Measurements from ENCODE around the gene IVD. TPM values are rescaled to one million over a fixed set of nuclear protein-coding genes. Genes with fewer than 3 reads are reported as not detected.

Gene IVD
- total and polyA plus RNA-seq, 12 donors = 61.0 to 252 (median 140) TPM

DNA sequence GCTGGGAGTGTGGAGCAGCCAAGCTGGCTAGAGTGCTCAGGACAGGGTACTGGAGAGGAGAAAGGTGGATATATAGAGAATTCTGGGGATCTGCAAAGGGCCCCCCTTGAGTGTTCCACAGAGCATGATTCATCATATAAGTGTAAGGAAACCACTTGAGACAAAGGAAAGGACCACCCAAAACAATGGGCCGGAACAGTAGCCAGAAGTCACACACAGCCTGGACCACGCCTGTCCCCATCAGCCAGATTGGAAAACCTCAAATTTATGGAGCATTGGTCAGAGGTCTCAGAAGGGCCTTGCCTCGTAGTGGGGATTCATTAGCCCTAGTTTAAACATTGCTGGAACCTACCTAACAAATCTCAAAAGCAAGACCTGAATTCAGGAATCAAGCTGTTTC lies 28.0 kb upstream of the IVD start:
- Histone ChIP-seq H3K27ac (no peak overlapping the region), H3K4me3 (no peak overlapping the region), H3K27me3 (no peaks in the 10 kb centered on the region), H3K4me1 (replicated peaks in 1 of 2) (peaks cover 4 to 15% of the 10 kb centered on the region in 2 donors), H3K9me3 (replicated peaks in 1 of 3) (no peaks in the 10 kb centered on the region), H3K36me3 (replicated peaks in 1 of 2) (no peaks in the 10 kb centered on the region)
- DNase-seq = no peak
- TF ChIP-seq, protein P1, sequence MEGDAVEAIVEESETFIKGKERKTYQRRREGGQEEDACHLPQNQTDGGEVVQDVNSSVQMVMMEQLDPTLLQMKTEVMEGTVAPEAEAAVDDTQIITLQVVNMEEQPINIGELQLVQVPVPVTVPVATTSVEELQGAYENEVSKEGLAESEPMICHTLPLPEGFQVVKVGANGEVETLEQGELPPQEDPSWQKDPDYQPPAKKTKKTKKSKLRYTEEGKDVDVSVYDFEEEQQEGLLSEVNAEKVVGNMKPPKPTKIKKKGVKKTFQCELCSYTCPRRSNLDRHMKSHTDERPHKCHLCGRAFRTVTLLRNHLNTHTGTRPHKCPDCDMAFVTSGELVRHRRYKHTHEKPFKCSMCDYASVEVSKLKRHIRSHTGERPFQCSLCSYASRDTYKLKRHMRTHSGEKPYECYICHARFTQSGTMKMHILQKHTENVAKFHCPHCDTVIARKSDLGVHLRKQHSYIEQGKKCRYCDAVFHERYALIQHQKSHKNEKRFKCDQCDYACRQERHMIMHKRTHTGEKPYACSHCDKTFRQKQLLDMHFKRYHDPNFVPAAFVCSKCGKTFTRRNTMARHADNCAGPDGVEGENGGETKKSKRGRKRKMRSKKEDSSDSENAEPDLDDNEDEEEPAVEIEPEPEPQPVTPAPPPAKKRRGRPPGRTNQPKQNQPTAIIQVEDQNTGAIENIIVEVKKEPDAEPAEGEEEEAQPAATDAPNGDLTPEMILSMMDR (IDR thresholded peaks at IDR 0.05) = no peak
- TF ChIP-seq POLR2A (IDR thresholded peaks at IDR 0.05) = no peak
- 80 to 91% (median 87%) methylated on average over 3 of the region's 3 CpGs for WGBS, 4 donors
- intact Hi-C loops (cut with DNase I) = no loop called here

GRCh38 chr15:40379374-40379773 lies 26.2 kb upstream of the IVD start:
- H3K27me3 ChIP-seq = no peaks in the 10 kb centered on the region
- no peak overlapping the region for H3K4me3 ChIP-seq
- H3K36me3 ChIP-seq (replicated peaks in 1 of 2) = no peaks in the 10 kb centered on the region
- DNase-seq = no peak
- no peak overlapping the region for H3K27ac ChIP-seq
- no peaks in the 10 kb centered on the region for H3K9me3 ChIP-seq (replicated peaks in 1 of 3)
- intact Hi-C loops (cut with DNase I) = no loop called here
- 66 to 83% (median 74%) methylated on average over 4 of the region's 4 CpGs for WGBS, 4 donors
- TF ChIP-seq, protein P1 (IDR thresholded peaks at IDR 0.05) = no peak
- TF ChIP-seq POLR2A (IDR thresholded peaks at IDR 0.05) = no peak
- H3K4me1 ChIP-seq (replicated peaks in 1 of 2) = peaks cover 11 to 24% of the 10 kb centered on the region in 2 donors

GRCh38 chr15:40379853-40380252 lies 25.7 kb upstream of the IVD start:
- Histone ChIP-seq H3K4me3 (no peak overlapping the region), H3K27me3 (no peaks in the 10 kb centered on the region), H3K9me3 (replicated peaks in 1 of 3) (no peaks in the 10 kb centered on the region), H3K27ac (peak overlapping the region in 1 of 5 donors; percentile 17), H3K4me1 (replicated peaks in 1 of 2) (peaks cover 11 to 24% of the 10 kb centered on the region in 2 donors), H3K36me3 (replicated peaks in 1 of 2) (no peaks in the 10 kb centered on the region)
- DNase-seq = peak; percentile 43 to 91 (median 90)
- intact Hi-C loops (cut with DNase I) = no loop called here
- WGBS, 4 donors = 6 to 18% (median 13%) methylated on average over 4 of the region's 4 CpGs
- TF ChIP-seq POLR2A (IDR thresholded peaks at IDR 0.05) = no peak
- TF ChIP-seq, protein P1 (IDR thresholded peaks at IDR 0.05) = no peak

DNA sequence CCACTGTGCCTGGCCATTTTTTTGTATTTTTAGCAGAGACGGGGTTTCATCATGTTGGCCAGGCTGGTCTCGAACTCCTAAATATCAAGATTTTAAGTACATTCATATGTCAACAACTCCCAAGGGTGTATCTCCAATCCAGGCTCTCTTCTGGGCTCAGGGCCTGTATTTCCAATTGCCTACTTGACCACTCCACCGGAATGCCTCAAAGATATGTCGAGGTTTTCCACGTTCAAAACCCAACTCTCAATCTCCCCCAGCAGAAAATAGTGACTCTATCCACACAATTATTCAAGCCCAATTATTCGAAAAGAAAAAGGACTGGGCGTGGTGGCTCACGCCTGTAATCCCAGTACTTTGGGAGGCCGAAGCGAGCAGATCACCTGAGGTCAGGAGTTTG lies 25.0 kb upstream of the IVD start:
- Histone ChIP-seq H3K9me3 (replicated peaks in 1 of 3) (no peaks in the 10 kb centered on the region), H3K4me3 (no peak overlapping the region), H3K4me1 (replicated peaks in 1 of 2) (peaks cover 11 to 24% of the 10 kb centered on the region in 2 donors), H3K36me3 (replicated peaks in 1 of 2) (no peaks in the 10 kb centered on the region), H3K27me3 (no peaks in the 10 kb centered on the region), H3K27ac (no peak overlapping the region)
- 92 to 96% (median 94%) methylated on average over 10 of the region's 10 CpGs for WGBS, 4 donors
- intact Hi-C loops (cut with DNase I) = no loop called here
- DNase-seq = no peak
- TF ChIP-seq, protein P1 (IDR thresholded peaks at IDR 0.05) = no peak
- TF ChIP-seq POLR2A (IDR thresholded peaks at IDR 0.05) = no peak
